ENCODE results near the gene TNS4.
A peak's percentile ranks its signal among the peaks of the same experiment; 100 is the strongest.

The TNS4 gene

GRCh38 chr17:40490982-40491381 lies 10.4 kb downstream of the TNS4 start:
- peak; percentile 66 for DNase-seq

GRCh38 chr17:40490289-40490853 lies 11.1 kb downstream of the TNS4 start:
- DNase-seq, result peak; percentile 96

GRCh38 chr17:40487371-40488020 lies 13.9 kb downstream of the TNS4 start:
- no peak for DNase-seq

- no peak for DNase-seq
These were observed 14.7 kb downstream of the TNS4 start for GRCh38 chr17:40486522-40487370.

GRCh38 chr17:40485851-40486521 lies 15.4 kb downstream of the TNS4 start:
- no peak for DNase-seq

- DNase-seq, result no peak
These were observed 16.4 kb downstream of the TNS4 start for GRCh38 chr17:40484973-40485530.

GRCh38 chr17:40484285-40484972 lies 17.0 kb downstream of the TNS4 start:
- DNase-seq, result no peak

- DNase-seq, result no peak
These were observed 17.7 kb downstream of the TNS4 start for GRCh38 chr17:40483679-40484078.

- no peak for DNase-seq
These were observed 18.7 kb downstream of the TNS4 start for GRCh38 chr17:40482722-40483121.

GRCh38 chr17:40481106-40481505 lies 20.3 kb downstream of the TNS4 start:
- DNase-seq, result no peak

GRCh38 chr17:40480501-40481003 lies 20.9 kb downstream of the TNS4 start:
- no peak for DNase-seq

GRCh38 chr17:40479754-40480480 lies 21.5 kb downstream of the TNS4 start:
- no peak for DNase-seq

GRCh38 chr17:40478486-40478885 lies 22.9 kb downstream of the TNS4 start:
- no peak for DNase-seq

- no peak for DNase-seq
These were observed 23.6 kb downstream of the TNS4 start for GRCh38 chr17:40477796-40478195.

GRCh38 chr17:40475234-40475908 lies 26.1 kb downstream of the TNS4 start:
- DNase-seq, result no peak

GRCh38 chr17:40474419-40475002 lies 26.9 kb downstream of the TNS4 start:
- DNase-seq, result no peak

- DNase-seq, result no peak
These were observed 27.7 kb downstream of the TNS4 start for GRCh38 chr17:40473573-40474365.

GRCh38 chr17:40472733-40473452 lies 28.5 kb downstream of the TNS4 start:
- no peak for DNase-seq

Data from NCI-H1694 treated with DMSO at 0.1 percent for 48 hours (cell line).